CD4-positive, alpha-beta T cell (primary cell): ENCODE results near the gene AP3S2. TPM values are rescaled to one million over a fixed set of nuclear protein-coding genes. Genes with fewer than 3 reads are reported as not detected.
"Not testable (repeated sequence)": the region's sequence is repeated elsewhere in the genome, so short reads cannot be mapped to it uniquely, and the experiment has no call there.

Experiments used
- ATAC-seq: fragments of 200-7000 bp; cut with Tn5 transposase; one replicate; pipeline ENCODE4 v1.10.0; 2022; ENCODE audit warnings: mild to moderate bottlenecking; ENCODE audit not compliant: poor library complexity
- CTCF ChIA-PET: fragments of 350-600 bp; sonication (Branson Sonifier 250); formaldehyde crosslinking; loops from one replicate; lab custom pipeline; 2021; ENCODE audit warnings: antibody characterized with exemption, inconsistent platforms; lab: Charles Lee
- POLR2A ChIA-PET: fragments of 350-600 bp; sonication (Branson Sonifier 250); formaldehyde crosslinking; loops from one replicate; lab custom pipeline; 2021; ENCODE audit warnings: antibody characterized with exemption, inconsistent platforms; lab: Charles Lee
- DNase-seq, 14 experiments: peaks; one replicate each; pipeline ENCODE4 v3.0.0-alpha.2; 2013 to 2020; ENCODE audit warnings: mixed read lengths in 2 of 14
- H3K27ac ChIP-seq, 2 donors: one replicate each; pipeline versions ENCODE4 v1.5.1 to v1.7.0; 2013; ENCODE audit warnings: low read length in 2 of 2, low read depth in 1 of 2, mild to moderate bottlenecking in 1 of 2
- H3K27me3 ChIP-seq, 2 experiments: 1 replicate in 1 of 2; 2 replicates in 1 of 2; pipeline versions ENCODE4 v1.6.1 to v1.7.0; 2013; ENCODE audit warnings: low read length in 2 of 2, control low read depth in 1 of 2, mild to moderate bottlenecking in 1 of 2, moderate library complexity in 1 of 2; ENCODE audit not compliant: insufficient read depth in 2 of 2, control insufficient read depth in 1 of 2
- H3K36me3 ChIP-seq: one replicate; pipeline ENCODE4 v1.6.1; 2013; ENCODE audit warnings: low read length, control low read depth; ENCODE audit not compliant: insufficient read depth
- H3K4me1 ChIP-seq: one replicate; pipeline ENCODE4 v1.6.1; 2013; ENCODE audit warnings: low read length, control low read depth; ENCODE audit not compliant: insufficient read depth
- H3K4me3 ChIP-seq: one replicate; pipeline ENCODE4 v1.5.1; 2013; ENCODE audit warnings: mild to moderate bottlenecking, low read length, moderate library complexity
- H3K9me3 ChIP-seq, 2 experiments: 1 replicate in 1 of 2; 2 replicates in 1 of 2; pipeline versions ENCODE4 v1.6.1 to v1.7.0; 2013; ENCODE audit warnings: low read length in 2 of 2, mild to moderate bottlenecking in 2 of 2, control low read depth in 1 of 2, moderate library complexity in 1 of 2; ENCODE audit not compliant: control insufficient read depth in 1 of 2, insufficient read depth in 1 of 2
- H3K27ac Mint-ChIP-seq: one replicate; pipeline ENCODE4 v1.8.0; 2020; ENCODE audit warnings: mixed read lengths
- H3K27me3 Mint-ChIP-seq: one replicate; pipeline ENCODE4 v1.8.0; 2021; ENCODE audit warnings: mixed read lengths
- H3K36me3 Mint-ChIP-seq: one replicate; pipeline ENCODE4 v1.8.0; 2021; ENCODE audit warnings: low read depth, mixed read lengths
- H3K4me1 Mint-ChIP-seq: one replicate; pipeline ENCODE4 v1.8.0; 2021; ENCODE audit warnings: low read depth, mixed read lengths
- H3K4me3 Mint-ChIP-seq: one replicate; pipeline ENCODE4 v1.8.0; 2020; ENCODE audit warnings: mild to moderate bottlenecking, mixed read lengths
- H3K9me3 Mint-ChIP-seq: one replicate; pipeline ENCODE4 v1.8.0; 2020; ENCODE audit warnings: mixed read lengths
- intact Hi-C, 2 experiments: fragments of 100-400 bp; cut with DNase I in 1 of 2; cut with micrococcal nuclease in 1 of 2; formaldehyde crosslinking; loops; one replicate each; pipeline versions ENCODE4 v1.15.1 to v1.9.0; 2023 to 2025; cut with DNase I, micrococcal nuclease
- total RNA-seq, 174 experiments: library from RNA in 2 of 174; stranded (reverse) in 2 of 174; gene quantifications; one replicate each; pipeline ENCODE4 v1.2.3 and lab custom pipeline; 2021 to 2026
- TF ChIP-seq, protein P1 (sequence below): fragments of 200-600 bp; IDR thresholded peaks from one replicate; pipeline ENCODE4 v1.8.0; 2022; ENCODE audit warnings: antibody characterized with exemption, mild to moderate bottlenecking

Gene AP3S2
- total RNA-seq, 2 experiments from 2014 or later = 18.9 to 20.5 TPM

DNA sequence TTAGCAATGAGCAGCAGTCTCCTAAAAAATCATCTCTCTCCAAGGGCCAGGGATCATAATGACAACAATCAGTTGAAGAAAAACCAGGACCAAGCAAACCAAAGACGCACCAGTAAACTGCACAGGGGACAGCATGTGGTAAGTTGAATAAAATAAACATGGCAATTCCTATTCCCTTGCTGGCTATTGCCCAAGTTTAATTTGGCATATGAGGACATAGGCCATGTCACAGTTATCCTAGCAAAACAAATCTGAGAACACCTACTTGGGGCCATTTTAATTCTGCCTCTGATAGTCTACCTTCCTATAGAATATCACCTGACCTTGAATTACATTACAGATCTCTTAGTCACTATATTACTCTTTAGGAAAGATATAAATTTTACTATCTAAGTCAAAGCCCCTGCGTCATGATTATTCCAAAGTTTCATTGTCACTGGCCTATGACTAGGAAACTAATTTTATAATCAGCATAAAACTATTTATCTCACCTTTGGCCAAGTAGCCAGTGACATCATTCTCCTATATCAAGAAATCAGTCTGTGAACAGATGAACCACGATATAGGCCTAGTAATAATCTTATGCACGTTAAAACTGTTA, 23.0 kb downstream of the AP3S2 start:
- TF ChIP-seq, protein P1, sequence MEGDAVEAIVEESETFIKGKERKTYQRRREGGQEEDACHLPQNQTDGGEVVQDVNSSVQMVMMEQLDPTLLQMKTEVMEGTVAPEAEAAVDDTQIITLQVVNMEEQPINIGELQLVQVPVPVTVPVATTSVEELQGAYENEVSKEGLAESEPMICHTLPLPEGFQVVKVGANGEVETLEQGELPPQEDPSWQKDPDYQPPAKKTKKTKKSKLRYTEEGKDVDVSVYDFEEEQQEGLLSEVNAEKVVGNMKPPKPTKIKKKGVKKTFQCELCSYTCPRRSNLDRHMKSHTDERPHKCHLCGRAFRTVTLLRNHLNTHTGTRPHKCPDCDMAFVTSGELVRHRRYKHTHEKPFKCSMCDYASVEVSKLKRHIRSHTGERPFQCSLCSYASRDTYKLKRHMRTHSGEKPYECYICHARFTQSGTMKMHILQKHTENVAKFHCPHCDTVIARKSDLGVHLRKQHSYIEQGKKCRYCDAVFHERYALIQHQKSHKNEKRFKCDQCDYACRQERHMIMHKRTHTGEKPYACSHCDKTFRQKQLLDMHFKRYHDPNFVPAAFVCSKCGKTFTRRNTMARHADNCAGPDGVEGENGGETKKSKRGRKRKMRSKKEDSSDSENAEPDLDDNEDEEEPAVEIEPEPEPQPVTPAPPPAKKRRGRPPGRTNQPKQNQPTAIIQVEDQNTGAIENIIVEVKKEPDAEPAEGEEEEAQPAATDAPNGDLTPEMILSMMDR = no peak
- DNase-seq = no peak
- ChIA-PET POLR2A (no interaction called here), CTCF (no interaction called here)
- Mint-ChIP-seq H3K4me3 (no peak overlapping the region), H3K4me1 (peaks cover 7% of the 10 kb centered on the region), H3K27ac (no peak overlapping the region), H3K36me3 (peaks cover 49% of the 10 kb centered on the region), H3K9me3 (no peaks in the 10 kb centered on the region), H3K27me3 (no peaks in the 10 kb centered on the region)
- intact Hi-C loops = no loop called here
- Histone ChIP-seq H3K9me3 (no peaks in the 10 kb centered on the region), H3K4me1 (peaks cover 5% of the 10 kb centered on the region), H3K27ac (no peak overlapping the region), H3K36me3 (peaks cover 28% of the 10 kb centered on the region), H3K27me3 (no peaks in the 10 kb centered on the region), H3K4me3 (no peak overlapping the region)
- no peak for ATAC-seq

DNA sequence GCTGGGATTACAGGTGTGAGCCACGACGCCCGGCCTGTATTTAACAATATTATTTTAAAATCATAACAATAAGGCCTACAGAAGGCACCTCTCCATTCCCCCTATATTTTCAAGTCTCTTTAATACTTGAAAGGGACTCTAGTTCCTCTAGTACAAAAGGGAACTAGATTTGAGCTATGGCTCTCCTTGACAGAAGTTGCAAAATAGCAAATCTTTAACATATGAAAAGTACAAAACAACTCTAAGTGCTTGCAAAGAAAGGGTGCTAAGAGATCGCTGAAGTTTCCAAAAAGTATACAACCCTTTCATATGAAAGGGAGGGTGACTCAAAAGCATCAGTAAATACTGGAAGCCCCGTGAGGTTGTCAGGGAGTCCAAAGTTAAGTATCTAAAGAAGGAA, 23.8 kb downstream of the AP3S2 start:
- DNase-seq = no peak
- no peak overlapping the region for H3K27ac ChIP-seq
- H3K27me3 ChIP-seq = no peaks in the 10 kb centered on the region
- Mint-ChIP-seq H3K4me3 (no peak overlapping the region), H3K27ac (no peak overlapping the region), H3K27me3 (no peaks in the 10 kb centered on the region), H3K9me3 (no peaks in the 10 kb centered on the region), H3K4me1 (peaks cover 2% of the 10 kb centered on the region), H3K36me3 (peaks cover 49% of the 10 kb centered on the region)
- POLR2A ChIA-PET = no interaction called here
- H3K9me3 ChIP-seq = no peaks in the 10 kb centered on the region
- H3K4me1 ChIP-seq = peaks cover 3% of the 10 kb centered on the region
- intact Hi-C loops = no loop called here
- CTCF ChIA-PET = no interaction called here
- TF ChIP-seq, protein P1 = no peak
- H3K36me3 ChIP-seq = peaks cover 34% of the 10 kb centered on the region
- H3K4me3 ChIP-seq = no peak overlapping the region
- ATAC-seq = no peak

DNA sequence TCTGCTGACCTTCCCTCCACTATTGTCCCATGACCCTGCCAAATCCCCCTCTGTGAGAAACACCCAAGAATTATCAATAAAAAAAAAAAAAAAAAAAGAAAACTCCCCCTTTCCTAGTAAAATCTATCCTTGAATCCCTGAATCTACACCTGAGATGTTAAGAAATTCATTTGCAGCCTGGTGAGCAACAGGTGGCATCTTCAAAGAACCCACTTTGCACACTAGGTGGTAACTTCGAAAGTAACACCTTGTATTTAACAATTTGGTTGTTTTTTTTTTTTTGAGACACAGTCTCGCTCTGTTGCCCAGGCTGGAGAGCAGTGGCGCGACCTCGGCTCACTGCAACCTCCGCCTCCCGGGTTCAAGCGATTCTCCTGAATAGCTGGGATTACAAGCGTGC, 24.3 kb downstream of the AP3S2 start:
- H3K4me3 ChIP-seq, CTCF ChIA-PET, DNase-seq, H3K4me3 Mint-ChIP-seq, ATAC-seq, H3K27me3 Mint-ChIP-seq, POLR2A ChIA-PET, H3K27me3 ChIP-seq, H3K9me3 Mint-ChIP-seq, intact Hi-C loops, H3K27ac Mint-ChIP-seq, H3K27ac ChIP-seq, H3K4me1 ChIP-seq, H3K4me1 Mint-ChIP-seq, H3K9me3 ChIP-seq: not testable (repeated sequence)
- peaks cover 38% of the 10 kb centered on the region for H3K36me3 ChIP-seq
- peaks cover 50% of the 10 kb centered on the region for H3K36me3 Mint-ChIP-seq
